A549 (cell line): ENCODE data around the gene ACP3.
"Not testable (repeated sequence)": the region's sequence is repeated elsewhere in the genome, so short reads cannot be mapped to it uniquely, and the experiment has no call there.

Experiments
- CHD2 ChIP-seq: fragments of 150-350 bp; IDR thresholded peaks from 2 replicates; pipeline ENCODE4 v1.6.1; 2014; ENCODE audit warnings: low read length; ENCODE audit not compliant: partially characterized antibody
- POLR2A ChIP-seq: IDR thresholded peaks from 2 replicates; pipeline ENCODE4 v1.6.1; 2012; ENCODE audit warnings: mild to moderate bottlenecking, low read length
- TF ChIP-seq, protein P1 (sequence below): fragments of >200 bp; sonication (Bioruptor Twin); formaldehyde crosslinking; IDR thresholded peaks from 3 replicates; pipeline ENCODE4 v1.5.1; 2016

DNA sequence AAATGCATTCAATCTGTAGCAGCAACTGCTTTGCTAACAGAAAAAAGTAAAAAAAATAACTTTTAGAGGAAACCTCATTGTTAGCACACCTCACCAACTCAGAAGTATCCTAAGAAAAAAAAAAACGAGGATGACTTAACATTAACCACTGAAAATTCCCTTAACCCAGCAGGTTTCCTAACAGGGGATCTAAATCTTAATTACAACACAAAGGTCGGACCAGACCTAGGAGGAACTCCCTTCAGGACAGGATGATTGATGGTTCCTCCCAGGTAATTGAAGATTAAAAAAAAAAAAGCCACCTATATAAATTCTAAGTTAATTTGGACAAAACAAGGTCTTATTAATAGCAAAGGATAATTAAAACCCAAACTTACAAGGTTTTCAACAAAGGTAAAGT, 12.9 kb upstream of the ACP3 start:
- TF ChIP-seq, protein P1, sequence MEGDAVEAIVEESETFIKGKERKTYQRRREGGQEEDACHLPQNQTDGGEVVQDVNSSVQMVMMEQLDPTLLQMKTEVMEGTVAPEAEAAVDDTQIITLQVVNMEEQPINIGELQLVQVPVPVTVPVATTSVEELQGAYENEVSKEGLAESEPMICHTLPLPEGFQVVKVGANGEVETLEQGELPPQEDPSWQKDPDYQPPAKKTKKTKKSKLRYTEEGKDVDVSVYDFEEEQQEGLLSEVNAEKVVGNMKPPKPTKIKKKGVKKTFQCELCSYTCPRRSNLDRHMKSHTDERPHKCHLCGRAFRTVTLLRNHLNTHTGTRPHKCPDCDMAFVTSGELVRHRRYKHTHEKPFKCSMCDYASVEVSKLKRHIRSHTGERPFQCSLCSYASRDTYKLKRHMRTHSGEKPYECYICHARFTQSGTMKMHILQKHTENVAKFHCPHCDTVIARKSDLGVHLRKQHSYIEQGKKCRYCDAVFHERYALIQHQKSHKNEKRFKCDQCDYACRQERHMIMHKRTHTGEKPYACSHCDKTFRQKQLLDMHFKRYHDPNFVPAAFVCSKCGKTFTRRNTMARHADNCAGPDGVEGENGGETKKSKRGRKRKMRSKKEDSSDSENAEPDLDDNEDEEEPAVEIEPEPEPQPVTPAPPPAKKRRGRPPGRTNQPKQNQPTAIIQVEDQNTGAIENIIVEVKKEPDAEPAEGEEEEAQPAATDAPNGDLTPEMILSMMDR, result not testable (repeated sequence)
- TF ChIP-seq CHD2, POLR2A: not testable (repeated sequence)
